GM12872 (cell line): ENCODE data around the gene PRSS50.

ENCODE experiments used
- TF ChIP-seq, protein P1 (sequence below): IDR thresholded peaks from 3 replicates; pipeline ENCODE4 v1.5.1; 2011; ENCODE audit warnings: low read depth, mild to moderate bottlenecking, low read length, moderate library complexity; ENCODE audit not compliant: insufficient read depth

PRSS50 gene

GRCh38 chr3:46714728-46715506 is 2.8 kb downstream of the PRSS50 start:
- TF ChIP-seq, protein P1, sequence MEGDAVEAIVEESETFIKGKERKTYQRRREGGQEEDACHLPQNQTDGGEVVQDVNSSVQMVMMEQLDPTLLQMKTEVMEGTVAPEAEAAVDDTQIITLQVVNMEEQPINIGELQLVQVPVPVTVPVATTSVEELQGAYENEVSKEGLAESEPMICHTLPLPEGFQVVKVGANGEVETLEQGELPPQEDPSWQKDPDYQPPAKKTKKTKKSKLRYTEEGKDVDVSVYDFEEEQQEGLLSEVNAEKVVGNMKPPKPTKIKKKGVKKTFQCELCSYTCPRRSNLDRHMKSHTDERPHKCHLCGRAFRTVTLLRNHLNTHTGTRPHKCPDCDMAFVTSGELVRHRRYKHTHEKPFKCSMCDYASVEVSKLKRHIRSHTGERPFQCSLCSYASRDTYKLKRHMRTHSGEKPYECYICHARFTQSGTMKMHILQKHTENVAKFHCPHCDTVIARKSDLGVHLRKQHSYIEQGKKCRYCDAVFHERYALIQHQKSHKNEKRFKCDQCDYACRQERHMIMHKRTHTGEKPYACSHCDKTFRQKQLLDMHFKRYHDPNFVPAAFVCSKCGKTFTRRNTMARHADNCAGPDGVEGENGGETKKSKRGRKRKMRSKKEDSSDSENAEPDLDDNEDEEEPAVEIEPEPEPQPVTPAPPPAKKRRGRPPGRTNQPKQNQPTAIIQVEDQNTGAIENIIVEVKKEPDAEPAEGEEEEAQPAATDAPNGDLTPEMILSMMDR: no peak

DNA sequence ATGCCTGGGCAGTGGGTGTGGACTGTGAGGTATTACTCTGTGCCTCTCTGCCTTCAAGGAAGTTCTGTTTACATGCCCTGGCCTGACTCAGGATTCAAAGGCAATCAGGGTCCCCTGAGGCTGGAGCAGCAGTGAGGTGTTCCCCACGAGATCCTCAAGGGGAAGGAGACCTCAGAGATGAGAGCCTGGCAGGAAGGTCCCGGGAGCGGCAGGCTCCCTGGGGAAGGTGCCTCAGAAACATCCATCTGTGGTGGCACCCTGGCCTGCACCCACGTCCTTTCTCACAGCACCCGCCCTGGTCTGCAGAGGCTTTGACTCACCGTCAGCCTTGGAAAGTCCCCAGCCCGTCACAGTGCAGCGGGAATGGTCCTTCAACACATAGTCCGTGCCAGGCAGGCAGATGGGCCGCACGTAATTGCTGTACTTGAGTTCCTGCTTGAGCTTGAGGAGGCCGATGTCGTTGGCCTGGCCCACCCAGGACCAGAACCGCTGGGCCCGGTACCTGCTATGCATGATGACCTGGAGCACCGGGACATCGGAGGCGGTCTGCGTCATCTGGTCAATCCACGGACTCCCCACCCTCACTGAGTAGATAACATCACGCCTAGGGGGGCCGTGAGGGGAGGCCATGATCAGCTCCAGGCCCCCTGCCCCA is 3.6 kb downstream of the PRSS50 start:
- TF ChIP-seq, protein P1: no peak

GRCh38 chr3:46713050-46713897 is 4.4 kb downstream of the PRSS50 start:
- TF ChIP-seq, protein P1: no peak

GRCh38 chr3:46712191-46713049 is 5.2 kb downstream of the PRSS50 start:
- TF ChIP-seq, protein P1: no peak

- TF ChIP-seq, protein P1: no peak
Measured at GRCh38 chr3:46711760-46712159, 5.9 kb downstream of the PRSS50 start.

DNA sequence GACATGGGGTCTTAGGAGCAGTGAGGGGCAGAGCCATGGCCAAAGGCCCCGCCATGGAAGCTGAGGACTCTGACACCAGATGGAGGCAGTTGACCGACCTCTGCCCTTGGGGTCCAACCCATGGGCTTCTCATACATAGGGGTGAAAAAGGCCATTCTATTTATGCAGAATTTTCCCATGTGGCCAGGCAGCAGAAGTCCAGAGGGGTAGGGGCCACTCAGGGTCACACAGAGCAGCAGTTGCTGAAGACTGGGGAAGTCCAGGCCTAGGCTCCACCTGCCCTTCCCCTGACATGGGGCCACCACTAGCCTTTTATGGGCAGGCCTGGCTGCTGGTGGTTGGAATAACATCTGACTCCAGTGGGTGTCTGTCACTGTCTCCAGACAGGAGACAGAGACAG is 6.4 kb downstream of the PRSS50 start:
- TF ChIP-seq, protein P1: no peak
